NCI-H2081 (cell line): ENCODE data around the gene AP3S2.
"Not testable (repeated sequence)": the region's sequence is repeated elsewhere in the genome, so short reads cannot be mapped to it uniquely, and the experiment has no call there.

Source experiments
- DNase-seq, 2 experiments: peaks; one replicate each; lab custom pipeline; 2025; lab: John Stamatoyannopoulos, UW

Gene AP3S2

DNA sequence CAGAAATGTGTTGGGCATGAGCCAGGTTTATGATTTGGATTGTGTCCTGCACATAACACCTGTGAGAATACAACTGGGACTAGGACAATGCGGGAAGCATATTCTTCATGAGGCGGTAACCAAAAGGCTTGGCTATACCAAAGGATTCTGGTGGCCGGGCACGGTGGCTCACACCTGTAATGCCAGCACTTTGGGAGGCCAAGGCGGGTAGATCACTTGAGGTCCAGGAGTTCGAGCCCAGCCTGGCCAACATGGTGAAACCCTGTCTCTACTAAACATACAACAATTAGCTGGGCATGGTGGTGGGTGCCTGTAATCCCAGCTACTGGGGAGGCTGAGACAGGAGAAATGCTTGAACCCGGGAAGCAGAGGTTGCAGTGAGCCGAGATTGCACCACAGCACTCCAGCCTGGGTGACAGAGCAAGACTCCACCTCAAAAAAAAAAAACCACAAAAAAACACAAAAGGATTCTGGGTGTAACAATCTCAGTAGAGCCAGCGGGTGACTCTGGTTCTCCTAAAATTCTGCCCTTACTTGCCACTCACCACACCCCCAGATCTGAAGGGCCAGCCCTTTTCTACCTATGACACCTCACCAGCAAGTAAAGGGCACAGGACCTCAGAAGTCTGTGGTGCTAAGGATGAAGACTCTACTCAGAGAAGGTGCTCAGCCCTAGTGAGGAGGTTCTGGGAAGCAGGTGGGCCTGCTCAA lies 59.2 kb downstream of the AP3S2 start:
- not testable (repeated sequence) for DNase-seq

- DNase-seq: no peak
Measured at GRCh38 chr15:89833966-89834365, 59.8 kb downstream of the AP3S2 start.

DNA sequence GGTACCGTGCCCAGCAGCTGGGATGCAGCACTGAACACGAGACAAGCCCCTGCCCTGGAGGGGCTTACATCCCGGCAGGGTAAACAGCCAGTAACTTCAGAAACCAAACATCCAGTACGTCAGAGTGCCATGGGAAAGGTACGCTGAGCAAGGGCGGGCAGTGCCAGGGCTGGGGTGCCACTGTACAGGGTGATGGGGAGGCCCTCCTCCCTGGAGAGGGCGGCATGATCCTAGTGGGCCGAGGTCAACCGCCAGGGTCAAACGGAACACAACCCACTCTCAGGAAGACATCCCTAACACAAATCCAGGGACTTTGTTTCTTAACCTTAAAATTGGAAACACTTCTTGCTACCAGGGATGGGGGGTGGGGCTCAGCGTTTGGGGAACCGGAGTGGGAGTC lies 63.2 kb downstream of the AP3S2 start:
- DNase-seq: no peak

GRCh38 chr15:89829616-89830440 lies 64.0 kb downstream of the AP3S2 start:
- DNase-seq: no peak

DNA sequence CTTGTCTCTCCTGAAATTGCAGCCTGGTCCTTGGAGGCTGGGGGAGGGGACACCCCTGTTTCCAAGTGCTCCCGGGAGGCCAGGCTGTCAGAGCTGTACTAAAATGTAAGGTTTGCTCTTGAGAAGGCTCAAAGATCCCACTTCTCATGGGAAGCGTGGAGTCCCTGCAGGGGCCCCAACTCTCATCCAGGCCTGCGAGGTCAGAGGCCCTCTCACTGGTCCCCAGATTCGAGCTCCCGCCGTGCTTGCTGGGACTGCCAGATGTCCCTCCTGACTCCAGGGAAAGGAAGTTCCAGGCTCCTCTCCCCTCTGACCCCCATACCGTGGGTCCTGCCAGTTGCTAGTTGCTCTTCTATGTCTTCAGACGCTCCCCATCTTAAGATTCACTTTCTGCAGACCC lies 64.6 kb downstream of the AP3S2 start:
- DNase-seq: no peak

GRCh38 chr15:89828281-89829145 lies 65.3 kb downstream of the AP3S2 start:
- no peak for DNase-seq

GRCh38 chr15:89827829-89828228 lies 66.0 kb downstream of the AP3S2 start:
- DNase-seq: no peak

DNA sequence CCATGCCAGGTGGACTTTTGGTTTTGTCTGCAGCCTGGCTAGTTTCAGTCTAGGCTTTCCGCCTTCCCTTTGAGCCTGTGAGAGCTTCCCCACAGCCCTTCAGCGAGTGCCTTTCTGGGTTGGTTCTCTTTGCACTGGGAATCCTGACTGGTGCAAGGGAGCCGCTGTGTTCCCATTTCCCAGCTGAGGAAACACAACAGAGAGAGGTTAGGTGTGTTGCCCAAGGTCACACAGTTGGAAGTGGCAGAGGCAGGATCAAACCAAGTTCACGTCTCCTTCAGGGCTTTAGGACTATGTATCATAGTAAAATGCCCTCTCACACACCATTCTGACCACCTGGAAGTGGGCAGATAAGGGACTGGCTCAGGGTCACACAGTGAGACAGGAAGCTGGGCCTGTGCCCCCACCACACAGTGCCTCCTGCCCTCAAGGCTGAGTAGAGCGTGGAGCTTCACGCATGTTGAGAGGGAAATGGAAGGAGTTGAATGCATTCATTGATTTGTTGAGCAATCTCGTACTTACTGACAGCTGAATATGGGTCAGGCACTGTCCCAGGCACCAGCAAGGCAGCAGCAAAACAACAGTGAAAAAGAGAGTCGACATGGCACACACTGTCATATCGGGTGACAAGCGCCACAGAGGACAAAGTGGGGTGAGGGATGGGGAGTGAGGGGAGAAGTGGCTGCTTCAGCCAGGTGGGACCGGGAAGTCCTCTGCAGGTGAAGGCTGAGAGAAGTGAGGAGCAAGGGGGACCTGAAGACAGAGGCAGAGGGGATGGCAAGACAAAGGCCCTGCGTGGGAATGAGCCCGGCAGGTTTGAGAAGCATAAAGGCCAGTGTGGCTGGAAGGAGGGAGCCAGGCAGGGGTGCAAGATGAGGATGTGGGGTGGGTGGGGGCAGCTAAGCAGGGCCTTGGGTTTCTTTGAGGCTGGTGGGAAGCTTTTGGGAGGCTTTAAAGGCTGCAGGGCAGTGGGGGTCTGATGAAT lies 66.8 kb downstream of the AP3S2 start:
- no peak for DNase-seq

DNA sequence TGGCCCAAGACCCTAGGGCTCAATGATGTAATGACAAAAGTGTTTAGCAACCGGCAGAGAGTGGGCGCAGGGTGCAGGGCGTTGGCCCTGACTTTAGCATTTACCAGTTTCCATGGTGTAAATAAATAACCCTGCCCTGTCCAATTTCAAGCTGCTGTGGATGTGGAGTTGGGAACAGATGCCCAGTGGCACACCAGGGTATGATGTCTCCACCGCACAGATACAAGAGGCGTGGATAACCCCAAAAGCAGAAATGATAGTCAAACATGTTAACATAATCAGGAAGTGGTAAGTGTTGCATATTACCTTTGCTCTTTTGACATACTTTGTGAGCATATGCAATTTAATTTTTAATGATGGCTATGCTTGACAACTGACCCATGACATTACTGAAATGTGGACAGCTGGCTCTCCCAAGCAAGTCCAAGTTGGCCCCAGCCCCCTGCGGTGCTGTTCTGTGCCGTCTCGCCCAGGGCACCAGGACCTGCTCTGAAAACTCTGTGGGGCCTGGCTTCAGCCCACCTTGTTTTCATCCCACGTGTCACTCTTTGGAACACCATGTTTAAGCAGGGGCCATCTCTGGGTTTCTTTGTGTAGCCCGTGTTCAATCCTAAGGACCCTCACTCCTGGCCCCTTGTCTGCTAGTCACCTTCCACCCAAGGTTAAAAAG lies 68.4 kb downstream of the AP3S2 start:
- no peak for DNase-seq

DNA sequence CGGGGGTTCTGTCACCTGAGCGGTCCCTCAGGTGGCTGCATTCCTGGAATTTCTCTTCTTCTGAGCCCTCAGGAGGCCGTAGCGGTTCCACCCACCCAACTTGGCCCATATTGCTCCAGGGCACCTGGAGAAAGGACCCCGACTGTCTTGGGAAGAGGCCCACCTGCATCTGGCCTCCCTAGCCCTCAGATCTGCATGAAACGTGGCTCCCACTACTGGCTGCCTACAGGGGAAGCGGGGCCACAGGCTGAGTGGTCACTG lies 69.3 kb downstream of the AP3S2 start:
- DNase-seq: no peak

- DNase-seq: no peak
Measured at GRCh38 chr15:89823836-89824606, 69.8 kb downstream of the AP3S2 start.

GRCh38 chr15:89822951-89823711 lies 70.7 kb downstream of the AP3S2 start:
- no peak for DNase-seq

GRCh38 chr15:89822611-89822950 lies 71.2 kb downstream of the AP3S2 start:
- no peak for DNase-seq

GRCh38 chr15:89822026-89822425 lies 71.8 kb downstream of the AP3S2 start:
- no peak for DNase-seq

- no peak for DNase-seq
Measured at GRCh38 chr15:89820666-89821611, 72.9 kb downstream of the AP3S2 start.

DNA sequence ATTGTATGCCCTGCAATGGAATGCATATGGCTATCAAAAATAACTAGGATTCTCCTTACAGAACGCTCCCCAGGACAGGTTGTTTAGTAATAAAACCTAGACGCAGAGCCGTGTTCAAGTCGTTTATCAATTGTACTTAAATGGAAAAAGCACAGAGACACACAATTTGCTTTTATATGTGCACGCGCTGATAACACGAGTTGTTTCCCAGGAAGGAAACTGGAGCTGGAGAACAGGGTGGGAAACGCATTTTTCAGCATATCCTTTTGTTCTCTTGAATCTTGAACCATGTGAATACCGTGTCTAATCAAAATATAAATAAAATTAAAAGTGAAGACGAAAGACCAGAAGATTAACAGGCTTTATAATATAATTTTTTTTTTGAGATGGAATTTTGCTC lies 75.5 kb downstream of the AP3S2 start:
- DNase-seq: no peak

DNA sequence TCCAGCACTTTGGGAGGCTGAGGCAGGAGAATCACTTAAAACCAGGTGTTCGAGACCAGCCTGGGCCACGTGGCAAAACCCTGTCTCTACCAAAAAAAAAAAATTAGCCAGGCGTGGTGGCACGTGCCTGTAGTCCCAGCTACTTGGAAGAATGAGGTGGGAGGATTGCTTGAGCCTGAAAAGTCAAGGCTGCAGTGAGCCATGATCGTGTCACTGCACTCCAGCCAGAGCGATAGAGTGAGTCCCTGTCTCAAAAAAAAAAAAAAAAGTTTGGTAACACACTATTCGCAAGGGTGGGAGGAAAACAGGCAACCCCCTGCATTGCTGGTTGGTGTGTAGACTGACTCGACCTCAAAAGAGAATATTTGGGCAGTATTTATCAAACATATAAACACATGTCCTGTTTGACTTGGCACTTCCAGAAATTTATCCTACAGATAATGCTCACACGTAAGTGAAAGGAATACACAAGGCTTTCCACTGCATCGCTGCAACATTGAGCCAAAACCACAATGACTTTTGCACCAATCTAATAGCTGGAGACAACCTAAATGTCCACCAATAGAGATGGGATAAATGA lies 76.0 kb downstream of the AP3S2 start:
- no peak for DNase-seq

DNA sequence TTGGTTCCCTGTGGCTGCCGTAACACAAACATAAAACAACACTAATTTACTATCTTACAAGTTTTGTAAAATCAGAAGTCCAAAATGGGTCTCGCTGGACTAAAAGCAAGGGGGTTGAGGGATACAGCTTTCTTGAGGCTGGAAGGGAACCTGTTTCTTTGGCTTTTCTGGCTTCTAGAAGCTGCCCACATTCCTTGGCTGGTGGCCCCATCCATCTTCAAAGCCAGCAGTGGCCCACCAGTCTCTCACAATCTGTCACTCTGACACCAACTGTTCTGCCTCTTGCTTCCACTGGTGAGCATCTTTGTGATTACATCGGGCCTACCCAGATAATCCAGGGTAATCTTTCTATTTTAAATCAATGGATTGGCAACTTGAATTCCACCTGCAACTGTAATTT lies 78.0 kb downstream of the AP3S2 start:
- DNase-seq: no peak
